HEK293 (cell line): Measurements from ENCODE around the gene TCF7L1.

ENCODE experiments used
- BCL6B ChIP-seq: fragments of 450-650 bp; formaldehyde crosslinking; IDR thresholded peaks from 2 replicates; pipeline ENCODE4 v1.5.1; 2017; ENCODE audit warnings: missing biosample characterization, missing genetic modification characterization
- REPIN1 ChIP-seq: fragments of 450-650 bp; formaldehyde crosslinking; IDR thresholded peaks from 2 replicates; pipeline ENCODE4 v1.5.1; 2017; ENCODE audit warnings: missing biosample characterization, missing genetic modification characterization, low read depth
- REST ChIP-seq: fragments of 450-650 bp; formaldehyde crosslinking; IDR thresholded peaks from 2 replicates; pipeline ENCODE4 v1.5.1; 2016; ENCODE audit warnings: missing biosample characterization, missing genetic modification characterization
- WT1 ChIP-seq: fragments of 450-650 bp; formaldehyde crosslinking; IDR thresholded peaks from 2 replicates; pipeline ENCODE4 v1.5.1; 2016; ENCODE audit warnings: missing biosample characterization, missing genetic modification characterization
- ZBTB26 ChIP-seq: fragments of 450-650 bp; formaldehyde crosslinking; optimal IDR thresholded peaks from 2 replicates; pipeline ENCODE3; 2016; ENCODE audit warnings: missing biosample characterization, mild to moderate bottlenecking, missing genetic modification characterization
- ZFHX2 ChIP-seq: fragments of 450-650 bp; formaldehyde crosslinking; conservative IDR thresholded peaks from 2 replicates; pipeline ENCODE4 v1.5.1; 2016; ENCODE audit warnings: missing biosample characterization, missing genetic modification characterization
- ZNF138 ChIP-seq: fragments of 450-650 bp; formaldehyde crosslinking; IDR thresholded peaks from 2 replicates; pipeline ENCODE4 v1.5.1; 2016; ENCODE audit warnings: missing biosample characterization, missing genetic modification characterization, borderline replicate concordance
- ZNF155 ChIP-seq: fragments of 450-650 bp; formaldehyde crosslinking; IDR thresholded peaks from 2 replicates; pipeline ENCODE4 v1.5.1; 2016; ENCODE audit warnings: missing biosample characterization, missing genetic modification characterization
- ZNF239 ChIP-seq: fragments of 450-650 bp; formaldehyde crosslinking; IDR thresholded peaks from 2 replicates; pipeline ENCODE4 v1.5.1; 2016; ENCODE audit warnings: missing biosample characterization, missing genetic modification characterization
- ZNF302 ChIP-seq: fragments of 450-650 bp; formaldehyde crosslinking; IDR thresholded peaks from 2 replicates; pipeline ENCODE4 v1.5.1; 2016; ENCODE audit warnings: missing biosample characterization, missing genetic modification characterization, low read depth
- ZNF324 ChIP-seq: fragments of 450-650 bp; formaldehyde crosslinking; IDR thresholded peaks from 2 replicates; pipeline ENCODE4 v1.5.1; 2016; ENCODE audit warnings: missing biosample characterization, missing genetic modification characterization
- ZNF416 ChIP-seq: fragments of 450-650 bp; formaldehyde crosslinking; IDR thresholded peaks from 2 replicates; pipeline ENCODE4 v1.5.1; 2016; ENCODE audit warnings: missing biosample characterization, missing genetic modification characterization
- ZNF449 ChIP-seq: fragments of 450-650 bp; formaldehyde crosslinking; IDR thresholded peaks from 2 replicates; pipeline ENCODE4 v1.5.1; 2017; ENCODE audit warnings: missing biosample characterization, mild to moderate bottlenecking, missing genetic modification characterization, moderate library complexity
- ZNF473 ChIP-seq: fragments of 450-650 bp; formaldehyde crosslinking; IDR thresholded peaks from 2 replicates; pipeline ENCODE4 v1.5.1; 2017; ENCODE audit warnings: missing biosample characterization, missing genetic modification characterization
- ZNF518A ChIP-seq: fragments of 450-650 bp; formaldehyde crosslinking; conservative IDR thresholded peaks from 2 replicates; pipeline ENCODE4 v1.5.1; 2016; ENCODE audit warnings: low read depth, missing biosample characterization, missing genetic modification characterization
- ZNF530 ChIP-seq: fragments of 450-650 bp; formaldehyde crosslinking; IDR thresholded peaks from 2 replicates; pipeline ENCODE4 v1.5.1; 2016; ENCODE audit warnings: low read depth, missing biosample characterization, missing genetic modification characterization
- ZNF560 ChIP-seq: fragments of 450-650 bp; formaldehyde crosslinking; IDR thresholded peaks from 2 replicates; pipeline ENCODE4 v1.5.1; 2017; ENCODE audit warnings: missing biosample characterization, missing genetic modification characterization, borderline replicate concordance
- ZNF660 ChIP-seq: fragments of 450-650 bp; IDR thresholded peaks from 2 replicates; pipeline ENCODE4 v1.5.1; 2018; ENCODE audit warnings: missing biosample characterization, mild to moderate bottlenecking, missing genetic modification characterization
- ZNF704 ChIP-seq: fragments of 450-650 bp; formaldehyde crosslinking; IDR thresholded peaks from 2 replicates; pipeline ENCODE4 v1.5.1; 2016; ENCODE audit warnings: missing biosample characterization, missing genetic modification characterization
- ZNF707 ChIP-seq: fragments of 450-650 bp; formaldehyde crosslinking; IDR thresholded peaks from 2 replicates; pipeline ENCODE4 v1.5.1; 2016; ENCODE audit warnings: missing biosample characterization, missing genetic modification characterization
- ZNF785 ChIP-seq: fragments of 450-650 bp; formaldehyde crosslinking; IDR thresholded peaks from 2 replicates; pipeline ENCODE4 v1.5.1; 2016; ENCODE audit warnings: missing biosample characterization, missing genetic modification characterization
- ZNF792 ChIP-seq: fragments of 450-650 bp; formaldehyde crosslinking; IDR thresholded peaks from 2 replicates; pipeline ENCODE4 v1.5.1; 2016; ENCODE audit warnings: missing biosample characterization, missing genetic modification characterization
- ZSCAN5A ChIP-seq: fragments of 450-650 bp; formaldehyde crosslinking; IDR thresholded peaks from 2 replicates; pipeline ENCODE4 v1.5.1; 2016; ENCODE audit warnings: missing biosample characterization, missing genetic modification characterization
- ZXDB ChIP-seq: fragments of 450-650 bp; formaldehyde crosslinking; IDR thresholded peaks from 2 replicates; pipeline ENCODE4 v1.5.1; 2016; ENCODE audit warnings: missing biosample characterization, missing genetic modification characterization

Gene TCF7L1

GRCh38 chr2:85238607-85239006 lies 105.4 kb downstream of the TCF7L1 start (continued):
- no peak for TF ChIP-seq BCL6B (tag by site-specific recombination)
- TF ChIP-seq ZNF785 (tag by site-specific recombination) = no peak
- peak; percentile 87 for TF ChIP-seq ZNF518A (tag by site-specific recombination)
- TF ChIP-seq ZNF324 (tag by site-specific recombination) = no peak
- no peak for TF ChIP-seq ZNF707 (tag by site-specific recombination)
- peak; percentile 46; the same call in 1 of the 2 replicates for TF ChIP-seq ZXDB (tag by site-specific recombination)
- TF ChIP-seq ZNF530 (tag by site-specific recombination) = no peak
- TF ChIP-seq WT1 (tag by site-specific recombination) = no peak
- TF ChIP-seq ZBTB26 = no peak
- no peak for TF ChIP-seq ZNF792
- no peak for TF ChIP-seq ZNF302 (tag by site-specific recombination)
- no peak for TF ChIP-seq ZNF239 (tag by site-specific recombination)
- TF ChIP-seq ZNF155 (tag by site-specific recombination) = no peak
- TF ChIP-seq ZFHX2 = no peak
- no peak for TF ChIP-seq ZNF416 (tag by site-specific recombination)
- no peak for TF ChIP-seq ZNF660 (tag by site-specific recombination)
- no peak for TF ChIP-seq ZSCAN5A (tag by site-specific recombination)
- peak; percentile 69; the same call in 1 of the 2 replicates for TF ChIP-seq REST (tag by site-specific recombination)
- TF ChIP-seq ZNF473 (tag by site-specific recombination) = no peak
- no peak for TF ChIP-seq ZNF449
- no peak for TF ChIP-seq REPIN1 (tag by site-specific recombination)
- TF ChIP-seq ZNF560 = 0 out of 2 replicates have a peak, but pooled peaks have one; percentile 51
- TF ChIP-seq ZNF138 (tag by site-specific recombination) = no peak
- no peak for TF ChIP-seq ZNF704 (tag by site-specific recombination)
